Common myeloid progenitor, CD34-positive (primary cell): ENCODE results near the gene FAM20C.

Source experiments
- CTCF ChIA-PET: fragments of 350-600 bp; sonication (Branson Sonifier 250); formaldehyde crosslinking; loops from one replicate; lab custom pipeline; 2021; ENCODE audit warnings: antibody characterized with exemption; lab: Charles Lee
- POLR2A ChIA-PET: fragments of 350-600 bp; sonication (Branson Sonifier 250); formaldehyde crosslinking; loops from one replicate; lab custom pipeline; 2021; ENCODE audit warnings: antibody characterized with exemption; lab: Charles Lee
- DNase-seq, 3 donors: peaks; one replicate each; pipeline versions ENCODE4 v3.0.0 to v3.0.0-alpha.2; 2013
- H3K27ac ChIP-seq, 2 experiments: 1 replicate in 1 of 2; 2 replicates in 1 of 2; pipeline ENCODE4 v1.7.0; 2013; ENCODE audit warnings: inconsistent platforms in 2 of 2, low read length in 2 of 2, mild to moderate bottlenecking in 2 of 2, low read depth in 1 of 2, moderate library complexity in 1 of 2; ENCODE audit not compliant: severe bottlenecking in 2 of 2, insufficient read depth in 1 of 2, poor library complexity in 1 of 2
- H3K27me3 ChIP-seq, 5 experiments: replicated peaks in 2 of 5; 1 replicate in 3 of 5; 2 replicates in 2 of 5; pipeline versions ENCODE4 v1.6.1 to v1.7.0; 2013; ENCODE audit warnings: low read length in 4 of 5, mild to moderate bottlenecking in 2 of 5, moderate library complexity in 2 of 5, inconsistent platforms in 1 of 5; ENCODE audit not compliant: insufficient read depth in 5 of 5, control insufficient read depth in 4 of 5
- H3K36me3 ChIP-seq, 4 experiments: 1 replicate in 2 of 4; 2 replicates in 2 of 4; pipeline versions ENCODE4 v1.6.1 to v1.7.0; 2013; ENCODE audit warnings: low read length in 3 of 4, control low read depth in 1 of 4, mild to moderate bottlenecking in 1 of 4; ENCODE audit not compliant: control insufficient read depth in 4 of 4, insufficient read depth in 4 of 4
- H3K4me1 ChIP-seq, 4 experiments: 1 replicate in 3 of 4; 2 replicates in 1 of 4; pipeline versions ENCODE4 v1.6.1 to v1.7.1; 2013; ENCODE audit warnings: low read length in 3 of 4, mild to moderate bottlenecking in 3 of 4, control low read depth in 1 of 4, inconsistent platforms in 1 of 4, moderate library complexity in 1 of 4; ENCODE audit not compliant: control insufficient read depth in 4 of 4, insufficient read depth in 4 of 4; ENCODE audit errors: control extremely low read depth in 1 of 4
- H3K4me3 ChIP-seq, 7 experiments: 1 replicate in 4 of 7; 2 replicates in 3 of 7; pipeline versions ENCODE4 v1.5.1 to v1.7.0; 2013; ENCODE audit warnings: mild to moderate bottlenecking in 7 of 7, low read length in 6 of 7, moderate library complexity in 6 of 7, inconsistent platforms in 2 of 7, low read depth in 2 of 7, control low read depth in 1 of 7; ENCODE audit not compliant: insufficient read depth in 4 of 7, control insufficient read depth in 1 of 7; ENCODE audit errors: extremely low read depth in 1 of 7
- H3K9me3 ChIP-seq, 5 experiments: 1 replicate in 4 of 5; 2 replicates in 1 of 5; pipeline versions ENCODE4 v1.6.1 to v1.7.1; 2013; ENCODE audit warnings: low read length in 4 of 5, mild to moderate bottlenecking in 2 of 5, inconsistent platforms in 1 of 5, low read depth in 1 of 5, moderate library complexity in 1 of 5; ENCODE audit not compliant: control insufficient read depth in 4 of 5, insufficient read depth in 2 of 5; ENCODE audit errors: control extremely low read depth in 1 of 5
- WGBS: methylation state at CpG from one replicate; pipeline ENCODE4 v1.1.5; 2013; ENCODE audit not compliant: insufficient coverage; 5-methylcytosine and 5-hydroxymethylcytosine counted together

FAM20C gene

GRCh38 chr7:235576-236395 lies 43.4 kb downstream of the FAM20C start:
- WGBS = 95% methylated on average over 28 of the region's 34 CpGs
- DNase-seq = no peak

GRCh38 chr7:236967-237366 lies 44.6 kb downstream of the FAM20C start:
- WGBS = 100% methylated on average over 8 of the region's 8 CpGs
- Histone ChIP-seq H3K27ac (no peak overlapping the region), H3K27me3 (peaks cover 0 to 4% (median 0%) of the 10 kb centered on the region in 5 experiments), H3K36me3 (no peaks in the 10 kb centered on the region), H3K4me1 (peaks cover 0 to 7% (median 2%) of the 10 kb centered on the region in 4 experiments), H3K4me3 (no peak overlapping the region), H3K9me3 (no peaks in the 10 kb centered on the region)
- no peak for DNase-seq
- CTCF ChIA-PET = no interaction called here
- POLR2A ChIA-PET = no interaction called here

More at GRCh38 chr7:235576-236395, 43.4 kb downstream of the FAM20C start:
- POLR2A ChIA-PET = no interaction called here
- Histone ChIP-seq H3K27ac (no peak overlapping the region), H3K27me3 (peaks cover 0 to 3% (median 0%) of the 10 kb centered on the region in 5 experiments), H3K36me3 (no peaks in the 10 kb centered on the region), H3K4me1 (peaks cover 0 to 4% (median 2%) of the 10 kb centered on the region in 4 experiments), H3K9me3 (no peaks in the 10 kb centered on the region), H3K4me3 (no peak overlapping the region)
- CTCF ChIA-PET = no interaction called here

- no peak overlapping the region for H3K27ac ChIP-seq
- H3K36me3 ChIP-seq = no peaks in the 10 kb centered on the region
- H3K4me3 ChIP-seq = no peak overlapping the region
- H3K4me1 ChIP-seq = peaks cover 0 to 7% (median 2%) of the 10 kb centered on the region in 4 experiments
- ChIA-PET CTCF (no interaction called here), POLR2A (no interaction called here)
- no peak for DNase-seq
- H3K27me3 ChIP-seq = peaks cover 0 to 4% (median 0%) of the 10 kb centered on the region in 5 experiments
- WGBS = 84% methylated on average over 7 of the region's 7 CpGs
- no peaks in the 10 kb centered on the region for H3K9me3 ChIP-seq
Observed at GRCh38 chr7:237385-237784, 45.0 kb downstream of the FAM20C start.

- Histone ChIP-seq H3K27me3 (peaks cover 0 to 3% (median 0%) of the 10 kb centered on the region in 5 experiments), H3K9me3 (no peaks in the 10 kb centered on the region), H3K4me3 (no peak overlapping the region), H3K27ac (no peak overlapping the region), H3K36me3 (no peaks in the 10 kb centered on the region), H3K4me1 (peaks cover 0 to 7% (median 2%) of the 10 kb centered on the region in 4 experiments)
- DNase-seq = no peak
- POLR2A ChIA-PET = no interaction called here
- CTCF ChIA-PET = no interaction called here
Observed at GRCh38 chr7:240146-240676, 47.8 kb downstream of the FAM20C start.

GRCh38 chr7:240887-241421 lies 48.6 kb downstream of the FAM20C start:
- DNase-seq = peak; percentile 26 to 78 (median 70)
- CTCF ChIA-PET = no interaction called here
- Histone ChIP-seq H3K27me3 (peaks cover 0 to 3% (median 0%) of the 10 kb centered on the region in 5 experiments), H3K36me3 (no peaks in the 10 kb centered on the region), H3K27ac (no peak overlapping the region), H3K4me1 (peaks cover 0 to 7% (median 2%) of the 10 kb centered on the region in 4 experiments), H3K9me3 (no peaks in the 10 kb centered on the region), H3K4me3 (no peak overlapping the region)
- POLR2A ChIA-PET = no interaction called here
- 27% methylated on average over 12 of the region's 16 CpGs for WGBS

- H3K27ac ChIP-seq = no peak overlapping the region
- ChIA-PET CTCF (no interaction called here), POLR2A (no interaction called here)
- no peaks in the 10 kb centered on the region for H3K36me3 ChIP-seq
- peaks cover 0 to 3% (median 0%) of the 10 kb centered on the region in 5 experiments for H3K27me3 ChIP-seq
- WGBS = 99% methylated on average over 11 of the region's 13 CpGs
- peaks cover 0 to 7% (median 2%) of the 10 kb centered on the region in 4 experiments for H3K4me1 ChIP-seq
- no peak for DNase-seq
- H3K9me3 ChIP-seq = no peaks in the 10 kb centered on the region
- no peak overlapping the region for H3K4me3 ChIP-seq
Observed at GRCh38 chr7:241513-241912, 49.1 kb downstream of the FAM20C start.
